GM18870 (cell line): ENCODE data around the gene OCEL1.

Experiments
- ATAC-seq: cut with Tn5 transposase; IDR thresholded peaks from one replicate; pipeline ENCODE4 v1.9.1; 2021; ENCODE audit warnings: moderate library complexity; ENCODE audit not compliant: unreplicated experiment

Gene OCEL1

GRCh38 chr19:17209126-17210036, 16.6 kb upstream of the OCEL1 start:
- no peak for ATAC-seq

GRCh38 chr19:17210296-17210695, 15.7 kb upstream of the OCEL1 start:
- ATAC-seq, result no peak

GRCh38 chr19:17211547-17212446, 14.2 kb upstream of the OCEL1 start:
- no peak for ATAC-seq

- ATAC-seq, result no peak
These were observed 12.7 kb upstream of the OCEL1 start for GRCh38 chr19:17213334-17213733.

GRCh38 chr19:17214508-17215126, 11.4 kb upstream of the OCEL1 start:
- ATAC-seq, result no peak

- ATAC-seq, result peak; percentile 68
These were observed 10.7 kb upstream of the OCEL1 start, which contains the start of gene USE1 for GRCh38 chr19:17215127-17215971. USE1 (plus strand) TSS chr19:17215357; CDS start chr19:17215406, 49 bp downstream.

- no peak for ATAC-seq
These were observed 9.9 kb upstream of the OCEL1 start for GRCh38 chr19:17216058-17216670.

GRCh38 chr19:17219286-17219685, 6.7 kb upstream of the OCEL1 start:
- no peak for ATAC-seq

- no peak for ATAC-seq
These were observed 5.7 kb upstream of the OCEL1 start for GRCh38 chr19:17220207-17220758.

- ATAC-seq, result no peak
These were observed 973 bp upstream of the OCEL1 start for GRCh38 chr19:17225053-17225452.

- ATAC-seq, result no peak
These were observed 1.9 kb downstream of the OCEL1 start for GRCh38 chr19:17227798-17228367.

GRCh38 chr19:17229890-17230289, 3.9 kb downstream of the OCEL1 start:
- no peak for ATAC-seq

GRCh38 chr19:17232258-17232657, 6.2 kb downstream of the OCEL1 start:
- no peak for ATAC-seq

- ATAC-seq, result no peak
These were observed 8.9 kb downstream of the OCEL1 start for GRCh38 chr19:17234911-17235299.

- ATAC-seq, result no peak
These were observed 9.4 kb downstream of the OCEL1 start for GRCh38 chr19:17235300-17235970.

- no peak for ATAC-seq
These were observed 10.1 kb downstream of the OCEL1 start for GRCh38 chr19:17235971-17236777.

- no peak for ATAC-seq
These were observed 11.0 kb downstream of the OCEL1 start for GRCh38 chr19:17236811-17237543.
